HG02571 (cell line): ENCODE data around the gene ASIC3.
"Not testable (repeated sequence)": the region's sequence is repeated elsewhere in the genome, so short reads cannot be mapped to it uniquely, and the experiment has no call there.

Experiments used
- ATAC-seq: cut with Tn5 transposase; IDR thresholded peaks from one replicate; pipeline ENCODE4 v1.9.1; 2021; ENCODE audit warnings: mild to moderate bottlenecking, moderate library complexity; ENCODE audit not compliant: unreplicated experiment

Gene ASIC3

GRCh38 chr7:151013733-151014497, 34.4 kb upstream of the ASIC3 start:
- ATAC-seq = peak; percentile 43

DNA sequence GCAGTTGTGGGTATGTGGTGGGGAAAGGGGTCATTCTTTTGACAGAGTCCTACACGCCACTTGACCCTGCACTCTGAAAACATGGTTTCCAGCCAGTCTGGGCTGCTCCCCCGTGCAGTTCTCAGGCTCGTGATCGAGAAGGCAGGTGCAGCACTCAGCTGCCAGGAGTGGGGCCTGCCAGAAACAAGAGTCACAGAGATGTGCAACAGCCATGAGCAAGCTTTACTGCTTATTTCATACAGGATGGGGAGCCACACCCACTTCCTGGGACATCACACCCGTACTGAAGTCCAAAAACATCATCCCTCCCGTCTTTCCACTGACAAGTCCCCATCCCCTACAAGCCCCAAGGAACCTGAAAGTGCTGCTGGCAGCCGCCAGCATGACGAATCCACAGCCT, 33.4 kb upstream of the ASIC3 start:
- ATAC-seq = no peak

DNA sequence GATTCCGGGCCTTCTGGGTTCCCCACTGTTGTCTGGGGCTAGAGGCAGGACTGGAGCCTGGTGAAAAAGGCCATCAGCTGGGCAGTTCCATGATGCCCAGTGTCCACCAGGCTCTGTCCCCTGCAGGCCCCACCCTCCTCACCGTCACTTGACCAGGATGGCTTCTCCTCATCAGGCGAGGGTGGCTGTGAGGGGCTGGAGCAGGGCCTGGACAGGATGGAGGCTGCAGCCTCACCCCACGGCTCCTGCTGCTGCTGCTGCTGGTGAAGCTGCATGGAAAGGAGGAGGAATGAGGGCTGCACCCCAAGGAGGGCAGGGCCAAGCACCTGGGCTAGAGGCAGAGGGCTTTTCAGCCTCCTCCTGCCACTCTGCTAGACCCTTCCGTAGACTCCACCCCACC, 32.4 kb upstream of the ASIC3 start:
- no peak for ATAC-seq

GRCh38 chr7:151016505-151016904, 31.8 kb upstream of the ASIC3 start:
- ATAC-seq = no peak

GRCh38 chr7:151016942-151017341, 31.4 kb upstream of the ASIC3 start:
- no peak for ATAC-seq

- ATAC-seq = no peak
Measured at GRCh38 chr7:151017370-151017952, 30.9 kb upstream of the ASIC3 start.

DNA sequence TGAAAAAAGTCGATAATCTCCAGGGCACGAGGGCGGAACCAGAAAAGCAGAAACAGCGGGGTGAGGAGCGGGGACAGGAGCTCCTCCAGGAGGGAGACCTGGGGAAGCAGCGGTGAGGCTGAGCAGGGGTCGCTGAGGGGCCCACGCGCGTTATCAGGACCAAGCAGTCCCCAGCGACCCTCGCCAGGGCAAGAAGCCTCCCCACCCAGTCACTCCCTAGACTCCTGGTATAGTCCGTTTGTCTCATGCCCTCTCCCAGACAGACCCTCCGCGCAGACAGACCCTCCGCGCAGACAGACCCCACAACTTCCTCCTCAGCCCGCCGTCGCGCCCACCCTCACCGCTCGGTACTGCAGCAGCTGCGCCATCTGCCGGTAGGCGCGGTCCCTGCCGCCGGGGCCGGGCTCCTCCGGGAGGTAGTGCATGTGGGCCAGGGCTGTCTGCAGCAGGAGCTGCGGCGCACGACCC, 30.3 kb upstream of the ASIC3 start:
- peak; percentile 53 for ATAC-seq

DNA sequence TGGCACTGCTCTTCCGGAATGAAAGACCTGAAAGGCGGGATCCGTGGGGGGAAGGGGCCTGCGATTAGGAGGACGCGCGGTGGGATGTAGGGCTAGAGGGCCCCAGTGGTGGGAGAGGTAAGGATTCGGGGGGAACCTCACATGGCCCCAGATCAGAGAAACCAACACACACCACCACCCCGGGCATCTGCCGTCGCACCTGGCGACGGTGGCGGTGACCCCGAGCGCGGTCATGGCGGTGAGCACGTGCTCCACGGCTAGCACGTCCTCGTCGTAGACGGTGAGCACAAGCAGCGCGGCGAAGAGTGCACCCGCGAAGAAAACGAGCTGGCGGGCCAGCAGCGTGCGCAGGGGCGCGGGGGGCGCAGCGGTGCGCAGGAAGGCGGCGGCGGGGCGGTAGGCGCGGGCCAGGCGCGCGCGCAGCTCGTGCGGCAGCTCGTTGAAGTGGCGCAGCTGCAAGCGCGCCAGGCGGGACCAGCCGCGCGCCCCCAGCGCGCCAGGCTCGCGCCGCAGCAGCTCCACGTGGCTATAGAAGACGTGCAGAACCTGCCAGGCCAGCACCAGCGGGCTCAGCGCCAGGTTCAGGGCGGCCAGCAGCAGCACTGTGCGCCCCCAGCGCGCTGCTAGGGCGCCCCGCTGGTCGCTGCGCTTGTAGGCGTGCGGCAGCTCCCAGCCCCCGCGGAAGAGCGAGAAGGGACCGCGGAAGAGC, 29.8 kb upstream of the ASIC3 start:
- no peak for ATAC-seq

DNA sequence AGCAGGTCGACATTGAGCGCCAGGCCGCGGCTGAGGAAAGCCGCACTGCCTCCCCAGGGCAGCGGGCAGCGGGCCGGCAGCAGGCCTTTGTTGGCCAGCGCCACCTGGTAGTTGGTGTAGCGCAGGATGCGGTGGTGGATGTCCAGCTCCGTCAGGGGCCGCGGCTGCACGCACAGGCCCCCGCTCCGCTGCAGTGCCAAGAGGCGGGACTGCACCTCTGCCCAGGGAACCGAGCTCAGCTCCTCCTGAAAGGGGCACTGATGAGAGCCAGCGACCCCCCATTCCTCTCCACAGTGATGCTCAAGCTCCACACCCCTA, 29.2 kb upstream of the ASIC3 start:
- ATAC-seq = no peak

DNA sequence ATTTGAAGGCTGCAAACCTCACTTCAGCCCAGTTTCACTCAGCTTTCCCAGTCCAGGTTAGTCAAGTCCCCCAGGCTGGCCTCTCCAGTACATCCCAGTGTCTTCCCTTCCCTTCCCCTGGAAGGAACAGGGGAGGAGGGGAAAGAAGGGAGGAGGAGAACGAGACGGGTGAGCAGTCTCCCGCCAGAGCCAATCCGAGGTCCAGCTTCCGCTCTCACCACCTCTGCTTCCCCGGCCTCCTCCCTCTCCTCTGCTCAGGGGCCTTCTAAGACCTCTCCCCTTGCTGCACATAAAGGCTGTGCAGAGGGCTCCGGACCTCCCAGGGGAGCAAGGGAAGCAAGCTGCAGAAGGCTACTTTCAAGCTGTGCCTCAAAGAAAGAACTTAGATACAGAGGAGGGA, 28.1 kb upstream of the ASIC3 start:
- no peak for ATAC-seq

- no peak for ATAC-seq
Measured at GRCh38 chr7:151023232-151023631, 25.1 kb upstream of the ASIC3 start.

DNA sequence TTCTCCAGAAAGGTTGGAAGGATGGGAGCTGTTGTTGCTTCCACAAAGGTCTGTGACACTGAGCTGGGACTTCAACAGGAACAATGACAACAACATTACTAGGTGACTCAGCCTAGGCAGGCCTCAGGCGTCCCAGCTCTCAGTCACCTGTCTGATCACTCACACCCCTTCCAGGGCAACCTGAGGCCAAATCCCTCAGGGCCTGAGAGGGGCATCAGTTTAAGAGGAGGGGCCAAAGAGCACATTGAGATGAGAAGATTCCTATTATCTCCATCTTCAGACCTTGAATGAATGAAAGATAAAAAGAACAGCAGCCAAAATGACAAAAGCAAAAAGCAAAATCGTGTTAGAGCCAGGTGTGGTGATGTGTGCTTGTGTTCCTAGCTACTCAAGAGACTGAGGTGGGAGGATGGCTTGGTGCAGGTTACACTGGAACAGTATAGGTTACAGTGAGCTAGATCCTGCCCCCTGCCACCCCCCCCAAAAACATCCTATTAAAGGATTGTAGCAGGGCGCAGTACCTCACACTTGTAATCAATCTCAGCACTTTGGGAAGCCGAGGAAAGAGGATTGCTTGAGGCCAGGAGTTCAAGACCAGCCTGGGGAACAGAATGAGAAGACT, 23.8 kb upstream of the ASIC3 start, which contains the start of gene ATG9B:
Gene ATG9B, minus strand, starts transcription at position 60 of the 622 bp plus-strand sequence. CDS start 71 bp downstream, outside the sequence.
- no peak for ATAC-seq

- no peak for ATAC-seq
Measured at GRCh38 chr7:151025924-151026671, 22.2 kb upstream of the ASIC3 start.

DNA sequence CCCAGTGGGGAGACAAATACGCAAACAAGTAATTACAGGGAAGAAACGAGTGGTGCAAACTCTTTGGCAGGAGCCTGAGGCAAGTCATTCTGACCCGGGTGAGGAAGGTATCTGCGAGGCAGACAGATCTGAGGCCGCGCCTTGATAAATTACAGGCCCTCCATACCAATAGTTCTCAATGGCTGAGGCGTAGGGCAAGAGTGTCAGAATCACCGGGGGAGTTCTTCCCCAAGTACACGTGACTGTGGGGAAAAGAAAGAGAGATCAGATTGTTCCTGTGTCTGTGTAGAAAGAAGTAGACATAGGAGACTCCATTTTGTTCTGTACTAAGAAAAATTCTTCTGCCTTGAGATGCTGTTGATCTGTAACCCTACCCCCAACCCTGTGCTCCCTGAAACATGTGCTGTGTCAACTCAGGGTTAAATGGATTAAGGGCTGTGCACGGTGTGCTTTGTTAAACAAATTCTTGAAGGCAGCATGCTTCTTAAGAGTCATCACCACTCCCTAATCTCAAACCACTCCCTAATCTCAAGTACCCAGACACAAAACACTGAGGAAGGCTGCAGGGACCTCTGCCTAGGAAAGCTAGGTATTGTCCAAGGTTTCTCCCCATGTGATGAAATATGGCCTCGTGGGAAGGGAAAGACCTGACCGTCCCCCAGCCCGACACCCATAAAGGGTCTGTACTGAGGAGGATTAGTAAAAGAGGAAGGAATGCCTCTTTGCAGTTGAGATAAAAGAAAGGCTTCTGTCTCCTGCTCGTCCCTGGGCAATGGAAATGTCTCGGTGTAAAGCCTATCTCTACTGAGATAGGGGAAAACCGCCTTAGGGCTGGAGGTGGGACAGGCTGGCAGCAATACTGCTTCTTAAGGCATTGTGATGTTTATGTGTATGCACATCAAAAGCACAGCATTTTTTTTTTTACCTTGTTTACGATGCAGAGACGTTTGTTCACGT, 21.3 kb upstream of the ASIC3 start:
- not testable (repeated sequence) for ATAC-seq

DNA sequence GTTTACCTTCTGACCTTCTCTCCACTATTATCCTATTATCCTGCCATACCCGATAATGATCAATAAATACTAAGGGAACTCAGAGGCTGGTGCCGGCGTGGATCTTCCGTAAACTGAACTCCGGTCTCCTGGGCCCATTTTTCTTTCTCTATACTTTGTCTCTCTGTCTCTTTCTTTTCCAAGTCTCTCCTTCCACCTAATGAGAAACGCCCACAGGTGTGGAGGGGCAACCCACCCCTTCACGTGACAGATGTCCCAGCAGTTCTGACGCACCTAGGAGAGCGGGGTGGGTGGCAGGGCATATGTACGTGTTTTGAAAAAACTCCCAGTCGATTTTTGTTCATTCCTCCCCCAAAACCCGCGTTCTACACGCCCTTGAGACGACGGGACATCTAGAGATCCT, 20.6 kb upstream of the ASIC3 start:
- ATAC-seq = peak; percentile 1

GRCh38 chr7:151028131-151028947, 20.0 kb upstream of the ASIC3 start, which contains the start of gene ABCB8:
Gene ABCB8, plus strand, starts transcription at chr7:151028450. Its CDS starts 66 bp downstream, at chr7:151028516.
- peak; percentile 97 for ATAC-seq

- no peak for ATAC-seq
Measured at GRCh38 chr7:151028948-151029501, 19.3 kb upstream of the ASIC3 start.

GRCh38 chr7:151031011-151031410, 17.3 kb upstream of the ASIC3 start:
- ATAC-seq = no peak
